Stimulated activated naive CD8-positive, alpha-beta T cell treated with anti-CD3 and anti-CD28 coated beads, Interleukin-15, amount 100 ng/mL, for 72 hours (primary cell): Measurements from ENCODE around the gene HSPB9.

Experiments
- ATAC-seq: fragments of 150-1000 bp; cut with Tn5 transposase; 2 replicates; pipeline ENCODE4 v1.10.0; 2021; ENCODE audit warnings: mild to moderate bottlenecking, moderate library complexity
- DNase-seq, 2 donors: peaks; one replicate each; pipeline ENCODE4 v3.0.0; 2021 to 2022
- H3K27ac Mint-ChIP-seq, 2 donors: one replicate each; pipeline ENCODE4 v1.8.0; 2022; ENCODE audit warnings: mild to moderate bottlenecking in 2 of 2, mixed read lengths in 2 of 2, moderate library complexity in 2 of 2
- H3K27me3 Mint-ChIP-seq: one replicate; pipeline ENCODE4 v1.8.0; 2022; ENCODE audit warnings: mixed read lengths
- H3K4me1 Mint-ChIP-seq: one replicate; pipeline ENCODE4 v1.8.0; 2022; ENCODE audit warnings: mild to moderate bottlenecking, mixed read lengths
- H3K4me3 Mint-ChIP-seq, 2 donors: one replicate each; pipeline ENCODE4 v1.8.0; 2022; ENCODE audit warnings: mild to moderate bottlenecking in 2 of 2, mixed read lengths in 2 of 2, moderate library complexity in 1 of 2
- H3K9me3 Mint-ChIP-seq, 2 donors: one replicate each; pipeline ENCODE4 v1.8.0; 2022; ENCODE audit warnings: mixed read lengths in 2 of 2

Gene HSPB9

GRCh38 chr17:42096360-42097111 is 26.1 kb upstream of the HSPB9 start:
- no peak overlapping the region for H3K4me3 Mint-ChIP-seq
- no peaks in the 10 kb centered on the region for H3K9me3 Mint-ChIP-seq
- H3K27me3 Mint-ChIP-seq = peaks cover 53% of the 10 kb centered on the region
- ATAC-seq (no peak), DNase-seq (no peak)
- H3K4me1 Mint-ChIP-seq = peaks cover 23% of the 10 kb centered on the region
- H3K27ac Mint-ChIP-seq = no peak overlapping the region

- Mint-ChIP-seq H3K27me3 (peaks cover 41% of the 10 kb centered on the region), H3K4me1 (peaks cover 26% of the 10 kb centered on the region), H3K27ac (no peak within 1 kb of the TSS), H3K4me3 (peak within 1 kb of the TSS; percentile 62 to 66), H3K9me3 (no peaks in the 10 kb centered on the region)
- ATAC-seq (peak; percentile 65), DNase-seq (peak in 1 of 2 donors; percentile 26)
These were observed 24.6 kb upstream of the HSPB9 start, which contains the start of gene ZNF385C for GRCh38 chr17:42097691-42098631. TSS of gene ZNF385C (minus strand) at chr17:42098473. CDS start at chr17:42063056, 35,417 bp downstream.

- no peaks in the 10 kb centered on the region for H3K9me3 Mint-ChIP-seq
- DNase-seq (no peak), ATAC-seq (peak; percentile 55)
- peaks cover 26% of the 10 kb centered on the region for H3K4me1 Mint-ChIP-seq
- peak overlapping the region; percentile 55 to 62 for H3K4me3 Mint-ChIP-seq
- H3K27me3 Mint-ChIP-seq = peaks cover 41% of the 10 kb centered on the region
- H3K27ac Mint-ChIP-seq = no peak overlapping the region
These were observed 23.7 kb upstream of the HSPB9 start for GRCh38 chr17:42098730-42099399.

GRCh38 chr17:42101513-42102292 is 20.9 kb upstream of the HSPB9 start:
- no peak overlapping the region for H3K4me3 Mint-ChIP-seq
- no peak overlapping the region for H3K27ac Mint-ChIP-seq
- peak; percentile 77 for DNase-seq
- no peaks in the 10 kb centered on the region for H3K9me3 Mint-ChIP-seq
- ATAC-seq = peak; percentile 79
- H3K27me3 Mint-ChIP-seq = peaks cover 17% of the 10 kb centered on the region
- peaks cover 26% of the 10 kb centered on the region for H3K4me1 Mint-ChIP-seq

- H3K27me3 Mint-ChIP-seq = peaks cover under 1% of the 10 kb centered on the region
These were observed 19.2 kb upstream of the HSPB9 start for GRCh38 chr17:42103221-42103954.

GRCh38 chr17:42104264-42104663 is 18.3 kb upstream of the HSPB9 start:
- H3K4me3 Mint-ChIP-seq = no peak overlapping the region
- no peaks in the 10 kb centered on the region for H3K9me3 Mint-ChIP-seq
- no peak for ATAC-seq
- H3K27ac Mint-ChIP-seq = peak overlapping the region in 1 of 2 donors; percentile 82
- no peaks in the 10 kb centered on the region for H3K27me3 Mint-ChIP-seq
- peaks cover 25% of the 10 kb centered on the region for H3K4me1 Mint-ChIP-seq
- no peak for DNase-seq

More at GRCh38 chr17:42103221-42103954, 19.2 kb upstream of the HSPB9 start:
- peaks cover 21% of the 10 kb centered on the region for H3K4me1 Mint-ChIP-seq
- no peak for ATAC-seq
- H3K27ac Mint-ChIP-seq = no peak overlapping the region
- no peak overlapping the region for H3K4me3 Mint-ChIP-seq
- no peak for DNase-seq
- H3K9me3 Mint-ChIP-seq = no peaks in the 10 kb centered on the region

GRCh38 chr17:42106009-42106408 is 16.6 kb upstream of the HSPB9 start:
- H3K27ac Mint-ChIP-seq = no peak overlapping the region

GRCh38 chr17:42107124-42107523 is 15.5 kb upstream of the HSPB9 start:
- no peaks in the 10 kb centered on the region for H3K27me3 Mint-ChIP-seq
- H3K27ac Mint-ChIP-seq = no peak overlapping the region
- no peak for DNase-seq
- no peak for ATAC-seq
- peaks cover 41% of the 10 kb centered on the region for H3K4me1 Mint-ChIP-seq
- H3K9me3 Mint-ChIP-seq = no peaks in the 10 kb centered on the region
- peak overlapping the region in 1 of 2 donors; percentile 70 for H3K4me3 Mint-ChIP-seq

More at GRCh38 chr17:42106009-42106408, 16.6 kb upstream of the HSPB9 start:
- Mint-ChIP-seq H3K9me3 (no peaks in the 10 kb centered on the region), H3K4me1 (peaks cover 36% of the 10 kb centered on the region), H3K4me3 (no peak overlapping the region), H3K27me3 (no peaks in the 10 kb centered on the region)
- DNase-seq (no peak), ATAC-seq (no peak)

GRCh38 chr17:42107597-42108576 is 14.7 kb upstream of the HSPB9 start:
- peak; percentile 77 for ATAC-seq
- H3K4me3 Mint-ChIP-seq = peak overlapping the region; percentile 38 to 70
- no peaks in the 10 kb centered on the region for H3K9me3 Mint-ChIP-seq
- no peaks in the 10 kb centered on the region for H3K27me3 Mint-ChIP-seq
- H3K4me1 Mint-ChIP-seq = peaks cover 48% of the 10 kb centered on the region
- peak; percentile 89 to 91 for DNase-seq
- H3K27ac Mint-ChIP-seq = peak overlapping the region in 1 of 2 donors; percentile 60

- H3K27me3 Mint-ChIP-seq = no peaks in the 10 kb centered on the region
- peaks cover 60% of the 10 kb centered on the region for H3K4me1 Mint-ChIP-seq
- ATAC-seq (no peak), DNase-seq (no peak)
- H3K4me3 Mint-ChIP-seq = no peak overlapping the region
- H3K9me3 Mint-ChIP-seq = no peaks in the 10 kb centered on the region
- H3K27ac Mint-ChIP-seq = peak overlapping the region in 1 of 2 donors; percentile 65
These were observed 13.5 kb upstream of the HSPB9 start for GRCh38 chr17:42109086-42109485.

- no peak for ATAC-seq
- H3K27me3 Mint-ChIP-seq = no peaks in the 10 kb centered on the region
- no peaks in the 10 kb centered on the region for H3K9me3 Mint-ChIP-seq
- no peak for DNase-seq
- H3K27ac Mint-ChIP-seq = peak overlapping the region in 1 of 2 donors; percentile 70
- H3K4me3 Mint-ChIP-seq = peak overlapping the region; percentile 2 to 94
- peaks cover 67% of the 10 kb centered on the region for H3K4me1 Mint-ChIP-seq
These were observed 12.0 kb upstream of the HSPB9 start for GRCh38 chr17:42110301-42111264.

GRCh38 chr17:42111265-42111636 is 11.4 kb upstream of the HSPB9 start:
- DNase-seq = no peak
- Mint-ChIP-seq H3K4me1 (peaks cover 74% of the 10 kb centered on the region), H3K4me3 (peak overlapping the region; percentile 6 to 94), H3K9me3 (no peaks in the 10 kb centered on the region), H3K27ac (no peak overlapping the region), H3K27me3 (no peaks in the 10 kb centered on the region)
- no peak for ATAC-seq
